Thymus (tissue), 11 donors: Measurements from ENCODE around the gene PCDHA10. TPM values are rescaled to one million over a fixed set of nuclear protein-coding genes. Genes with fewer than 3 reads are reported as not detected.
"Not testable (repeated sequence)": the region's sequence is repeated elsewhere in the genome, so short reads cannot be mapped to it uniquely, and the experiment has no call there.

Experiments used
- DNase-seq, 9 donors: peaks; one replicate each; pipeline ENCODE4 v3.0.0-alpha.2; 2013; ENCODE audit warnings: low spot score in 9 of 9, low read depth in 6 of 9, missing footprints in 1 of 9
- H3K27ac ChIP-seq, 2 donors: one replicate each; pipeline ENCODE4 v1.5.1; 2013; ENCODE audit warnings: control low read depth in 1 of 2, low read depth in 1 of 2, low read length in 1 of 2, mild to moderate bottlenecking in 1 of 2, moderate library complexity in 1 of 2
- H3K27me3 ChIP-seq, 2 donors: one replicate each; pipeline ENCODE4 v1.5.1; 2013; ENCODE audit warnings: low read length in 1 of 2; ENCODE audit not compliant: control insufficient read depth in 2 of 2, insufficient read depth in 1 of 2
- H3K36me3 ChIP-seq, 2 donors: one replicate each; pipeline ENCODE4 v1.5.1; 2013; ENCODE audit warnings: low read length in 1 of 2, mild to moderate bottlenecking in 1 of 2, moderate library complexity in 1 of 2; ENCODE audit not compliant: control insufficient read depth in 2 of 2, insufficient read depth in 2 of 2
- H3K4me1 ChIP-seq, 2 donors: one replicate each; pipeline ENCODE4 v1.5.1; 2013; ENCODE audit warnings: low read length in 2 of 2; ENCODE audit not compliant: control insufficient read depth in 2 of 2, insufficient read depth in 2 of 2
- H3K4me3 ChIP-seq, 2 donors: one replicate each; pipeline ENCODE4 v1.5.1; 2013; ENCODE audit warnings: low read length in 2 of 2, control low read depth in 1 of 2, mild to moderate bottlenecking in 1 of 2
- H3K9me3 ChIP-seq, 2 donors: one replicate each; pipeline ENCODE4 v1.5.1; 2013; ENCODE audit warnings: low read length in 1 of 2, mild to moderate bottlenecking in 1 of 2; ENCODE audit not compliant: control insufficient read depth in 2 of 2, insufficient read depth in 1 of 2
- WGBS: extraction: QIAGEN DNeasy Blood & Tissue Kit; methylation state at CpG from one replicate; pipeline ENCODE4 v1.1.7; 2013; 5-methylcytosine and 5-hydroxymethylcytosine counted together
- polyA plus RNA-seq: library from polyadenylated mRNA; stranded (reverse); fragments of 200-250 nt; gene quantifications from one replicate; pipeline ENCODE4 v1.2.3, GENCODE V29; 2013
- total RNA-seq: library from RNA; stranded (reverse); fragments of 120-200 nt; gene quantifications from one replicate; pipeline ENCODE4 v1.2.4, GENCODE V29; 2013
- donor health status: healthy.

Gene PCDHA10
- total and polyA plus RNA-seq, 2 donors = under 0.01 to 0.02 TPM

DNA sequence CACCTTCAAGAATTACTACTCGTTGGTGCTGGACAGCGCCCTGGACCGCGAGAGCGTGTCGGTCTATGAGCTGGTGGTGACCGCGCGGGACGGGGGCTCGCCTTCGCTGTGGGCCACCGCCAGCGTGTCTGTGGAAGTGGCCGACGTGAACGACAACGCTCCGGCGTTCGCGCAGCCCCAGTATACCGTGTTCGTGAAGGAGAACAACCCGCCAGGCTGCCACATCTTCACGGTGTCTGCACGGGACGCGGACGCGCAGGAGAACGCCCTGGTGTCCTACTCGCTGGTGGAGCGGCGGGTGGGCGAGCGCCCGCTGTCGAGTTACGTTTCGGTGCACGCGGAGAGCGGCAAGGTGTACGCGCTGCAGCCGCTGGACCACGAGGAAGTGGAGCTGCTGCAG lies 32.7 kb upstream of the PCDHA10 start:
- H3K27me3 ChIP-seq, DNase-seq, H3K36me3 ChIP-seq, H3K4me1 ChIP-seq, H3K27ac ChIP-seq, H3K4me3 ChIP-seq: not testable (repeated sequence)
- 67% methylated on average over 48 of the region's 48 CpGs for WGBS
- H3K9me3 ChIP-seq = peaks cover 5 to 20% of the 10 kb centered on the region in 2 donors

GRCh38 chr5:140823475-140823874 lies 32.2 kb upstream of the PCDHA10 start:
- no peak for DNase-seq
- Histone ChIP-seq H3K4me3 (no peak overlapping the region), H3K9me3 (peaks cover 5 to 20% of the 10 kb centered on the region in 2 donors), H3K36me3 (no peaks in the 10 kb centered on the region), H3K27ac (no peak overlapping the region), H3K4me1 (no peaks in the 10 kb centered on the region), H3K27me3 (peaks cover 0 to 8% of the 10 kb centered on the region in 2 donors)
- 64% methylated on average over 38 of the region's 38 CpGs for WGBS

- Histone ChIP-seq H3K27me3 (peaks cover 0 to 7% of the 10 kb centered on the region in 2 donors), H3K4me3 (no peak within 1 kb of the TSS), H3K27ac (no peak within 1 kb of the TSS), H3K4me1 (no peaks in the 10 kb centered on the region), H3K9me3 (peaks cover 9 to 18% of the 10 kb centered on the region in 2 donors), H3K36me3 (no peaks in the 10 kb centered on the region)
- WGBS = 25% methylated on average over 27 of the region's 27 CpGs
- DNase-seq = no peak
Observed at GRCh38 chr5:140827704-140828361, 27.9 kb upstream of the PCDHA10 start, which contains the start of gene PCDHA6. Gene PCDHA6, plus strand, starts transcription at chr5:140827960. Its CDS starts 132 bp downstream, at chr5:140828092.

- 26% methylated on average over 18 of the region's 18 CpGs for WGBS
- H3K27me3 ChIP-seq = peaks cover 0 to 7% of the 10 kb centered on the region in 2 donors
Observed at GRCh38 chr5:140828362-140828737, 27.3 kb upstream of the PCDHA10 start.

DNA sequence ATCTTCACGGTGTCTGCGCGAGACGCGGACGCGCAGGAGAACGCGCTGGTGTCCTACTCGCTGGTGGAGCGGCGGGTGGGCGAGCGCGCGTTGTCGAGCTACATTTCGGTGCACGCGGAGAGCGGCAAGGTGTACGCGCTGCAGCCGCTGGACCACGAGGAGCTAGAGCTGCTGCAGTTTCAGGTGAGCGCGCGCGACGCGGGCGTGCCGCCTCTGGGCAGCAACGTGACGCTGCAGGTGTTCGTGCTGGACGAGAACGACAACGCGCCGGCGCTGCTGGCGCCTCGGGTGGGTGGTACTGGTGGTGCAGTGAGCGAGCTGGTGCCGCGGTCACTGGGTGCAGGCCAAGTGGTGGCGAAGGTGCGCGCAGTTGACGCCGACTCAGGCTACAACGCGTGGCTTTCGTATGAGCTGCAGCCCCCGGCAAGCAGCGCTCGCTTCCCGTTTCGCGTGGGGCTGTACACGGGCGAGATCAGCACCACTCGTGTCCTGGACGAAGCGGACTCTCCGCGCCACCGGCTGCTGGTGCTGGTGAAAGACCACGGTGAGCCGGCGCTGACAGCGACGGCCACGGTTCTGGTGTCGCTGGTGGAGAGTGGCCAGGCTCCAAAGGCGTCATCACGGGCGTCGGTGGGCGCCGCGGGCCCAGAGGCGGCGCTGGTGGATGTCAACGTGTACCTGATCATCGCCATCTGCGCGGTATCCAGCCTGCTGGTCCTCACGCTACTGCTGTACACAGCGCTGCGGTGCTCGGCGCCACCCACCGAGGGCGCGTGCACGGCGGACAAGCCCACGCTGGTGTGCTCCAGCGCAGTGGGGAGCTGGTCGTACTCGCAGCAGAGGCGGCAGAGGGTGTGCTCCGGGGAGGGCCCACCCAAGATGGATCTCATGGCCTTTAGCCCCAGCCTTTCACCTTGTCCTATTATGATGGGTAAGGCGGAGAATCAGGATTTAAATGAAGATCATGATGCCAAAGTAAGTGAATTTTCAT lies 25.9 kb upstream of the PCDHA10 start:
- H3K9me3 ChIP-seq = peaks cover 4 to 12% of the 10 kb centered on the region in 2 donors
- not testable (repeated sequence) for H3K36me3 ChIP-seq, H3K4me1 ChIP-seq, DNase-seq, H3K27ac ChIP-seq, H3K27me3 ChIP-seq, H3K4me3 ChIP-seq
- WGBS = 58% methylated on average over 106 of the region's 106 CpGs

More at GRCh38 chr5:140828362-140828737, 27.3 kb upstream of the PCDHA10 start:
- no peak for DNase-seq
- Histone ChIP-seq H3K9me3 (peaks cover 8 to 13% of the 10 kb centered on the region in 2 donors), H3K36me3 (no peaks in the 10 kb centered on the region), H3K27ac (no peak overlapping the region), H3K4me1 (no peaks in the 10 kb centered on the region), H3K4me3 (no peak overlapping the region)

- Histone ChIP-seq H3K4me3 (no peak within 1 kb of the TSS), H3K4me1 (no peaks in the 10 kb centered on the region), H3K27me3 (peaks cover 0 to 8% of the 10 kb centered on the region in 2 donors), H3K9me3 (peaks cover 9 to 24% of the 10 kb centered on the region in 2 donors), H3K27ac (no peak within 1 kb of the TSS), H3K36me3 (no peaks in the 10 kb centered on the region)
- 17% methylated on average over 8 of the region's 8 CpGs for WGBS
- no peak for DNase-seq
Observed at GRCh38 chr5:140833993-140834392, 21.7 kb upstream of the PCDHA10 start, which contains the start of gene PCDHA7. Gene PCDHA7, plus strand, starts transcription at chr5:140834269. Its CDS starts 115 bp downstream, at chr5:140834384.

DNA sequence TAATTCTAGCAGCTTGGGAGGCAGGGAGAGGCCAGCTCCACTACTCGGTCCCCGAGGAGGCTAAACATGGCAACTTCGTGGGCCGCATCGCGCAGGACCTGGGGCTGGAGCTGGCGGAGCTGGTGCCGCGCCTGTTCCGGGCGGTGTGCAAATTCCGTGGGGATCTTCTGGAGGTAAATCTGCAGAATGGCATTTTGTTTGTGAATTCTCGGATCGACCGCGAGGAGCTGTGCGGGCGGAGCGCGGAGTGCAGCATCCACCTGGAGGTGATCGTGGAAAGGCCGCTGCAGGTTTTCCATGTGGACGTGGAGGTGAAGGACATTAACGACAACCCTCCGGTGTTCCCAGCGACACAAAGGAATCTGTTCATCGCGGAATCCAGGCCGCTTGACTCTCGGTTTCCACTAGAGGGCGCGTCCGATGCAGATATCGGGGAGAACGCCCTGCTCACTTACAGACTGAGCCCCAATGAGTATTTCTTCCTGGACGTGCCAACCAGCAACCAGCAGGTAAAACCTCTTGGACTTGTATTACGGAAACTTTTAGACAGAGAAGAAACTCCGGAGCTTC lies 21.2 kb upstream of the PCDHA10 start:
- not testable (repeated sequence) for DNase-seq, H3K4me1 ChIP-seq, H3K27ac ChIP-seq, H3K27me3 ChIP-seq, H3K36me3 ChIP-seq, H3K4me3 ChIP-seq
- WGBS = 36% methylated on average over 26 of the region's 38 CpGs
- H3K9me3 ChIP-seq = peaks cover 8 to 24% of the 10 kb centered on the region in 2 donors

DNA sequence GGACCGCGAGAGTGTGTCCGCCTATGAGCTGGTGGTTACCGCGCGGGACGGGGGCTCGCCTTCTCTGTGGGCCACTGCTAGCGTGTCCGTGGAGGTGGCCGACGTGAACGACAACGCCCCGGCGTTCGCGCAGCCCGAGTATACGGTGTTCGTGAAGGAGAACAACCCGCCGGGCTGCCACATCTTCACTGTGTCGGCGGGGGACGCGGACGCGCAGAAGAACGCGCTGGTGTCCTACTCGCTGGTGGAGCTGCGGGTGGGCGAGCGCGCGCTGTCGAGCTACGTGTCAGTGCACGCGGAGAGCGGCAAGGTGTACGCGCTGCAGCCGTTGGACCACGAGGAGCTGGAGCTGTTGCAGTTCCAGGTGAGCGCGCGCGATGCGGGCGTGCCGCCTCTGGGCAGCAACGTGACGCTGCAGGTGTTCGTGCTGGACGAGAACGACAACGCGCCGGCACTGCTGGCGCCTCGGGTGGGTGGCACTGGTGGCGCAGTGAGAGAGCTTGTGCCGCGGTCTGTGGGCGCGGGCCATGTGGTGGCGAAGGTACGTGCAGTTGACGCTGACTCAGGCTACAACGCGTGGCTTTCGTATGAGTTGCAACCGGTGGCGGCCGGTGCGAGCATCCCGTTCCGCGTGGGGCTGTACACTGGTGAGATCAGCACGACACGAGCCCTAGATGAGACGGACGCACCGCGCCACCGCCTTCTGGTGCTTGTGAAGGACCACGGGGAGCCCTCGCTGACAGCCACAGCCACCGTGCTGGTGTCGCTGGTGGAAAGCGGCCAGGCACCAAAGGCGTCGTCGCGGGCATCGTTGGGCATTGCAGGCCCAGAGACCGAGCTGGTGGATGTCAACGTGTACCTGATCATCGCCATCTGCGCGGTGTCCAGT lies 19.8 kb upstream of the PCDHA10 start:
- Histone ChIP-seq H3K4me3 (no peak overlapping the region), H3K36me3 (no peaks in the 10 kb centered on the region), H3K9me3 (peaks cover 5 to 17% of the 10 kb centered on the region in 2 donors), H3K4me1 (no peaks in the 10 kb centered on the region), H3K27me3 (peaks cover 0 to 7% of the 10 kb centered on the region in 2 donors), H3K27ac (no peak overlapping the region)
- WGBS = 59% methylated on average over 103 of the region's 103 CpGs
- no peak for DNase-seq
